VCaP (cell line): ENCODE results near the gene FOSL2.

Experiments
- H3K27ac ChIP-seq: fragments of 450-650 bp; 2 replicates; pipeline ENCODE4 v1.5.1; 2017
- TF ChIP-seq, protein P1 (sequence below): fragments of 450-650 bp; conservative IDR thresholded peaks from 2 replicates; pipeline ENCODE4 v1.5.1; 2017; ENCODE audit warnings: mild to moderate bottlenecking, moderate library complexity

The FOSL2 gene

GRCh38 chr2:28419003-28419402, 26.3 kb downstream of the FOSL2 start:
- H3K27ac ChIP-seq = no peak overlapping the region
- TF ChIP-seq, protein P1, sequence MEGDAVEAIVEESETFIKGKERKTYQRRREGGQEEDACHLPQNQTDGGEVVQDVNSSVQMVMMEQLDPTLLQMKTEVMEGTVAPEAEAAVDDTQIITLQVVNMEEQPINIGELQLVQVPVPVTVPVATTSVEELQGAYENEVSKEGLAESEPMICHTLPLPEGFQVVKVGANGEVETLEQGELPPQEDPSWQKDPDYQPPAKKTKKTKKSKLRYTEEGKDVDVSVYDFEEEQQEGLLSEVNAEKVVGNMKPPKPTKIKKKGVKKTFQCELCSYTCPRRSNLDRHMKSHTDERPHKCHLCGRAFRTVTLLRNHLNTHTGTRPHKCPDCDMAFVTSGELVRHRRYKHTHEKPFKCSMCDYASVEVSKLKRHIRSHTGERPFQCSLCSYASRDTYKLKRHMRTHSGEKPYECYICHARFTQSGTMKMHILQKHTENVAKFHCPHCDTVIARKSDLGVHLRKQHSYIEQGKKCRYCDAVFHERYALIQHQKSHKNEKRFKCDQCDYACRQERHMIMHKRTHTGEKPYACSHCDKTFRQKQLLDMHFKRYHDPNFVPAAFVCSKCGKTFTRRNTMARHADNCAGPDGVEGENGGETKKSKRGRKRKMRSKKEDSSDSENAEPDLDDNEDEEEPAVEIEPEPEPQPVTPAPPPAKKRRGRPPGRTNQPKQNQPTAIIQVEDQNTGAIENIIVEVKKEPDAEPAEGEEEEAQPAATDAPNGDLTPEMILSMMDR = no peak

DNA sequence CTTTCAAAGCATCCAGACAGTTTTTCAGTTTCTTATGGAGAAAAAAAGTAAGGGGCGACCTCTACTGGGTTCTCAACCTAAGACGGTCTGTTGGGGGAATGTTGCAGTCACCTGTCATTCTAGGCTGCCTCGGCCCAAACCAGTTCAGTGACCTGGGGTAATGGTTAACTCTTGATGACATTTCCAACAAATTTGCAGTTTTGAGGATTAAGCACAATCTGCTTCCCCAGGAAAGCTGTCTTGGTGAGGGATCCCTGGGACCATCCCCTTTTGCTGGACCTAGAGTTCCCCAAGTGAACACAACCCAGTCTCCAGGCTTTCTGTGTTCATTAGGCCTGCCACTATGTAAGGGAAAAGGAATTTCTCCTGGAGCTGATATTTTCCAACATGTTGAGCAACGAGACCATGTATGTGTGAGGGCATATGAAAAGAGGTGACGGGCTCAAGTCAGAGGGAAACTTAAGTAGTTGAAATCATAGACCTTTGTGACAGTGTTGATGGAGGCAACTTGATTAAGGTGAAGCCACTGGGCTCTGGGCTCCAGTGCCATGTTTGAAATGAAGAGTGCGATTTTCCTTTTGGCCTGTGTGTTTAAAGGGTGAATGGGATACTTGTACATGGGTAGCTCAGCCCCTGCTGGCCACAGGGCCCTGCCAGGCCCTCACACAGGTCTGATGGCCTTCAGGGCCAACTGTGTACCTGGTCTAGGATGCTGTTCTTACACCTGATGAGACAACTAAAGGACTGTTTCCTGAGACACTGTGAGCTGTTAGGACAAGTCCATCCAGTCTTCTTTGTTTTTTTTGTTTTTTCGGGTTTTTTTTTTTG, 27.0 kb downstream of the FOSL2 start:
- TF ChIP-seq, protein P1 = no peak

GRCh38 chr2:28420722-28421121, 28.1 kb downstream of the FOSL2 start:
- TF ChIP-seq, protein P1 = no peak
- no peak overlapping the region for H3K27ac ChIP-seq

More for the DNA sequence above, 27.0 kb downstream of the FOSL2 start:
- H3K27ac ChIP-seq = no peak overlapping the region

GRCh38 chr2:28422908-28423741, 30.5 kb downstream of the FOSL2 start:
- TF ChIP-seq, protein P1 = no peak
- peak overlapping the region; percentile 27; the same call in 1 of the 2 replicates for H3K27ac ChIP-seq

- TF ChIP-seq, protein P1 = no peak
Observed at GRCh38 chr2:28423856-28424605, 31.4 kb downstream of the FOSL2 start.

DNA sequence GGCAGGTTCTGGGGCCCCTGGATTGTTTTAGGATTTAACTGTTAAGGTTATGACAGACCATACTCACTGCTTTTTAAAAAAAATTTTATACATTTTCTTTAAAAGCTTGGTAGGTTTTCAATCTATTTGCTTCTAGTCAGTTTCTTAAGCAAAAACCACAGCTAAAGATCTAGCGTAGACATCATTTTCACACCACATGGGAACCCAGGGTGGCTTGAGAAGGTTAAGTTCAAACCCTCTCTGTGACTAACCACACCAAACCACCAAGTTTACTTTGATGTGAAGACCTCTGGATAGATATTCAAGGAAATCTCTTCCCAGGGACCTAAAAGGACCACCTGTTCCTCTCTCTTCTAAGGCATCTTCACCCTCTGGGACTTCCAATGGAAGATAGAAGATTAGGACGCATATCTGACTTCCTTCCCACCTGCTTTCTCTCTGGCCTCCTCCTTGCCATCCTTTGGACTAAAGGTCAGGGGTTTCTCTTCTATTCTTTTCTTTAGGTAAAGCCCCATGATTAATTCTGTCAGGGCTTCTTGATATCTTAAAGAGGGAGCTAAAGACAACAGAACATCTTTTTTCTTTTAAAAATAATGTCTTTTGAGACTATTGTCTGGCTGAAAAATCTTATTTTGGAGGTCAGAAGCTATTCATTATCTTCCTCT, 32.3 kb downstream of the FOSL2 start:
- H3K27ac ChIP-seq = no peak overlapping the region
- TF ChIP-seq, protein P1 = no peak

More at GRCh38 chr2:28423856-28424605, 31.4 kb downstream of the FOSL2 start:
- peak overlapping the region; percentile 27 for H3K27ac ChIP-seq
